Mammary epithelial cell (primary cell): ENCODE results near the gene NCLN.

Source experiments
- EZH2 ChIP-seq: IDR thresholded peaks from 2 replicates; pipeline ENCODE4 v1.6.1; 2012; ENCODE audit warnings: low read length, inconsistent platforms, borderline replicate concordance
- TF ChIP-seq, protein P1 (sequence below), 2 donors: IDR thresholded peaks in 1 of 2; conservative IDR thresholded peaks in 1 of 2; 2 replicates each; pipeline ENCODE4 v1.5.1; 2011 to 2012; ENCODE audit warnings: inconsistent platforms in 2 of 2, low read length in 2 of 2, mild to moderate bottlenecking in 2 of 2, control low read depth in 1 of 2, low read depth in 1 of 2; ENCODE audit not compliant: insufficient read depth in 1 of 2; ENCODE audit errors: extremely low read depth in 1 of 2

DNA sequence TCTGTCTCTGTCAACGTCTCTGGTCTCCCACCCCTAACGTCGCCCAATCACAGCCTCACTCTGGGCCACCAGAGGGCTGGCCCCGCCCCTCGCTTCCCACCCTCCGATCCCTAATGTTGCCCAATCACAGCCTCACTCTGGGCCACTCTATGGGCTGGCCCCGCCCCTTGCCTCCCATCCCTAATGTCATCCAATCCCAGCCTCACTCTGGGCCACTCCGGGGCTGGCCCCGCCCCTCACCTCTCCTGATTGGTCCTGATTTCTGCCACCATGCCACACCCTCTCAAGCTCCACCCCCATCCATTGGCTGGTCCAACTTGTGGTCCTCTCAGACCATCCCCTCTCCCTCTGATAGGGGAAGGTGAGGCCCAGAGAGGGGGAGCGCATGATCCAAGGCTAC lies 63.7 kb downstream of the NCLN start:
- TF ChIP-seq, protein P1, sequence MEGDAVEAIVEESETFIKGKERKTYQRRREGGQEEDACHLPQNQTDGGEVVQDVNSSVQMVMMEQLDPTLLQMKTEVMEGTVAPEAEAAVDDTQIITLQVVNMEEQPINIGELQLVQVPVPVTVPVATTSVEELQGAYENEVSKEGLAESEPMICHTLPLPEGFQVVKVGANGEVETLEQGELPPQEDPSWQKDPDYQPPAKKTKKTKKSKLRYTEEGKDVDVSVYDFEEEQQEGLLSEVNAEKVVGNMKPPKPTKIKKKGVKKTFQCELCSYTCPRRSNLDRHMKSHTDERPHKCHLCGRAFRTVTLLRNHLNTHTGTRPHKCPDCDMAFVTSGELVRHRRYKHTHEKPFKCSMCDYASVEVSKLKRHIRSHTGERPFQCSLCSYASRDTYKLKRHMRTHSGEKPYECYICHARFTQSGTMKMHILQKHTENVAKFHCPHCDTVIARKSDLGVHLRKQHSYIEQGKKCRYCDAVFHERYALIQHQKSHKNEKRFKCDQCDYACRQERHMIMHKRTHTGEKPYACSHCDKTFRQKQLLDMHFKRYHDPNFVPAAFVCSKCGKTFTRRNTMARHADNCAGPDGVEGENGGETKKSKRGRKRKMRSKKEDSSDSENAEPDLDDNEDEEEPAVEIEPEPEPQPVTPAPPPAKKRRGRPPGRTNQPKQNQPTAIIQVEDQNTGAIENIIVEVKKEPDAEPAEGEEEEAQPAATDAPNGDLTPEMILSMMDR (conservative IDR thresholded peaks at IDR 0.05 in 1 of 2, IDR thresholded peaks at IDR 0.05 in 1 of 2; ENCODE audit: extremely low read depth in 1 of 2, insufficient read depth in 1 of 2, low read depth in 1 of 2, low read length in 2 of 2), result no peak
- no peak for TF ChIP-seq EZH2
